Stimulated activated naive B cell treated with anti-CD40 and anti-IgM and Interleukin-4, amounts not matched to agents 10 μg/mL and 1 μg/mL and 100 μg/mL, for 72 hours (primary cell): ENCODE data around the gene WDR43.

Experiments used
- ATAC-seq, 2 donors: fragments of 150-1000 bp; cut with Tn5 transposase; replicated peaks; 2 replicates each; pipeline ENCODE4 v1.10.0; 2021; ENCODE audit warnings: moderate library complexity in 1 of 2
- DNase-seq: peaks from one replicate; pipeline ENCODE4 v3.0.0; 2021
- H3K27ac Mint-ChIP-seq: one replicate; pipeline ENCODE4 v1.8.0; 2022; ENCODE audit warnings: mild to moderate bottlenecking, mixed read lengths
- H3K27me3 Mint-ChIP-seq, 2 donors: one replicate each; pipeline ENCODE4 v1.8.0; 2022; ENCODE audit warnings: mixed read lengths in 2 of 2
- H3K36me3 Mint-ChIP-seq, 2 donors: one replicate each; pipeline ENCODE4 v1.8.0; 2022; ENCODE audit warnings: mixed read lengths in 2 of 2, mild to moderate bottlenecking in 1 of 2
- H3K4me1 Mint-ChIP-seq, 2 donors: one replicate each; pipeline ENCODE4 v1.8.0; 2022; ENCODE audit warnings: mixed read lengths in 2 of 2, mild to moderate bottlenecking in 1 of 2
- H3K4me3 Mint-ChIP-seq, 2 donors: one replicate each; pipeline ENCODE4 v1.8.0; 2022; ENCODE audit warnings: mild to moderate bottlenecking in 2 of 2, mixed read lengths in 2 of 2, moderate library complexity in 1 of 2
- H3K9me3 Mint-ChIP-seq, 2 donors: one replicate each; pipeline ENCODE4 v1.8.0; 2022; ENCODE audit warnings: mixed read lengths in 2 of 2, mild to moderate bottlenecking in 1 of 2

WDR43 gene

DNA sequence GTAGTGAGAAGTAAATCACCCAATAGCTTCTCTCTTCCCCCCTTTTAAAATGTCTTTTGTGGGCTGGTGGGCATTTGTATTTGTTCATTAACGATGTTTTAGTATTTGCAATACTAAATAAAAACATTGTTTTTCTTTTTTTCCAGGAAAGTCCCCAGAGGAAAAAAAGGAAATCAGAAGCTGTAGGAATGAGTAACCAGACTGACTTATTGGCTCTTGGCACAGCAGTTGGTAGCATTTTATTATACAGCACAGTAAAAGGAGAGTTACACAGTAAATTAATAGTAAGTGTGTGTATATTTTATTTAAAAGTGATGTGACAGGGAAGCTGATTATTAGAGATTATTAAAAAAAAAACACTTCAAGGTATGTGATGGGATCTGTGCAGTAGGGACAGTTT is 7.4 kb downstream of the WDR43 start:
- DNase-seq, result no peak
- ATAC-seq, result no peak
- H3K4me1 Mint-ChIP-seq, result peaks cover 30 to 58% of the 10 kb centered on the region in 2 donors
- no peak overlapping the region for H3K27ac Mint-ChIP-seq
- H3K4me3 Mint-ChIP-seq, result no peak overlapping the region
- H3K36me3 Mint-ChIP-seq, result peaks cover 25 to 47% of the 10 kb centered on the region in 2 donors
- no peaks in the 10 kb centered on the region for H3K27me3 Mint-ChIP-seq
- H3K9me3 Mint-ChIP-seq, result no peaks in the 10 kb centered on the region

- Mint-ChIP-seq H3K4me3 (no peak overlapping the region), H3K9me3 (no peaks in the 10 kb centered on the region), H3K4me1 (peaks cover 27 to 53% of the 10 kb centered on the region in 2 donors), H3K27me3 (no peaks in the 10 kb centered on the region), H3K36me3 (peaks cover 29 to 51% of the 10 kb centered on the region in 2 donors), H3K27ac (no peak overlapping the region)
- no peak for ATAC-seq
- DNase-seq, result no peak
These were observed 8.1 kb downstream of the WDR43 start for GRCh38 chr2:28902584-28902983.

GRCh38 chr2:28904295-28904694 is 9.8 kb downstream of the WDR43 start:
- no peak overlapping the region for H3K27ac Mint-ChIP-seq
- DNase-seq (no peak), ATAC-seq (no peak)
- no peaks in the 10 kb centered on the region for H3K27me3 Mint-ChIP-seq
- H3K4me3 Mint-ChIP-seq, result no peak overlapping the region
- H3K36me3 Mint-ChIP-seq, result peaks cover 39 to 61% of the 10 kb centered on the region in 2 donors
- H3K9me3 Mint-ChIP-seq, result no peaks in the 10 kb centered on the region
- H3K4me1 Mint-ChIP-seq, result peaks cover 19 to 37% of the 10 kb centered on the region in 2 donors

GRCh38 chr2:28904802-28905457 is 10.5 kb downstream of the WDR43 start:
- H3K27me3 Mint-ChIP-seq, result no peaks in the 10 kb centered on the region
- no peak overlapping the region for H3K27ac Mint-ChIP-seq
- no peak for DNase-seq
- H3K4me1 Mint-ChIP-seq, result peaks cover 22 to 41% of the 10 kb centered on the region in 2 donors
- no peaks in the 10 kb centered on the region for H3K9me3 Mint-ChIP-seq
- peaks cover 45 to 66% of the 10 kb centered on the region in 2 donors for H3K36me3 Mint-ChIP-seq
- no peak for ATAC-seq
- H3K4me3 Mint-ChIP-seq, result no peak overlapping the region

- peaks cover 48 to 70% of the 10 kb centered on the region in 2 donors for H3K36me3 Mint-ChIP-seq
- no peak overlapping the region for H3K4me3 Mint-ChIP-seq
- H3K9me3 Mint-ChIP-seq, result no peaks in the 10 kb centered on the region
- no peak overlapping the region for H3K27ac Mint-ChIP-seq
- no peaks in the 10 kb centered on the region for H3K27me3 Mint-ChIP-seq
- H3K4me1 Mint-ChIP-seq, result peaks cover 22 to 42% of the 10 kb centered on the region in 2 donors
- DNase-seq, result no peak
- ATAC-seq, result no peak
These were observed 11.1 kb downstream of the WDR43 start for GRCh38 chr2:28905533-28905932.

- no peaks in the 10 kb centered on the region for H3K9me3 Mint-ChIP-seq
- H3K27me3 Mint-ChIP-seq, result no peaks in the 10 kb centered on the region
- no peak for DNase-seq
- H3K36me3 Mint-ChIP-seq, result peaks cover 47 to 67% of the 10 kb centered on the region in 2 donors
- ATAC-seq, result no peak
- H3K4me1 Mint-ChIP-seq, result peaks cover 17 to 34% of the 10 kb centered on the region in 2 donors
- no peak overlapping the region for H3K27ac Mint-ChIP-seq
- H3K4me3 Mint-ChIP-seq, result no peak overlapping the region
These were observed 11.9 kb downstream of the WDR43 start for GRCh38 chr2:28906376-28906775.

- ATAC-seq (no peak), DNase-seq (no peak)
- H3K27me3 Mint-ChIP-seq, result no peaks in the 10 kb centered on the region
- peaks cover 52 to 68% of the 10 kb centered on the region in 2 donors for H3K36me3 Mint-ChIP-seq
- no peaks in the 10 kb centered on the region for H3K9me3 Mint-ChIP-seq
- peaks cover 15 to 30% of the 10 kb centered on the region in 2 donors for H3K4me1 Mint-ChIP-seq
- H3K4me3 Mint-ChIP-seq, result no peak overlapping the region
- H3K27ac Mint-ChIP-seq, result no peak overlapping the region
These were observed 12.4 kb downstream of the WDR43 start for GRCh38 chr2:28906821-28907220.

GRCh38 chr2:28908172-28908571 is 13.7 kb downstream of the WDR43 start:
- no peak overlapping the region for H3K4me3 Mint-ChIP-seq
- H3K36me3 Mint-ChIP-seq, result peaks cover 54 to 70% of the 10 kb centered on the region in 2 donors
- H3K9me3 Mint-ChIP-seq, result no peaks in the 10 kb centered on the region
- peaks cover 14 to 23% of the 10 kb centered on the region in 2 donors for H3K4me1 Mint-ChIP-seq
- peak overlapping the region; percentile 68 for H3K27ac Mint-ChIP-seq
- H3K27me3 Mint-ChIP-seq, result no peaks in the 10 kb centered on the region
- ATAC-seq (no peak), DNase-seq (no peak)

GRCh38 chr2:28909655-28910353 is 15.3 kb downstream of the WDR43 start:
- Mint-ChIP-seq H3K27ac (peak overlapping the region; percentile 66), H3K27me3 (no peaks in the 10 kb centered on the region), H3K4me1 (peaks cover 13 to 17% of the 10 kb centered on the region in 2 donors), H3K9me3 (no peaks in the 10 kb centered on the region), H3K36me3 (peaks cover 49 to 65% of the 10 kb centered on the region in 2 donors), H3K4me3 (no peak overlapping the region)
- ATAC-seq, result no peak
- no peak for DNase-seq

GRCh38 chr2:28915939-28916338 is 21.5 kb downstream of the WDR43 start:
- no peak overlapping the region for H3K4me3 Mint-ChIP-seq
- no peaks in the 10 kb centered on the region for H3K27me3 Mint-ChIP-seq
- H3K9me3 Mint-ChIP-seq, result no peaks in the 10 kb centered on the region
- DNase-seq, result no peak
- peaks cover 32 to 45% of the 10 kb centered on the region in 2 donors for H3K36me3 Mint-ChIP-seq
- no peak for ATAC-seq
- H3K4me1 Mint-ChIP-seq, result no peaks in the 10 kb centered on the region
- no peak overlapping the region for H3K27ac Mint-ChIP-seq

- no peak for ATAC-seq
- DNase-seq, result no peak
- H3K27ac Mint-ChIP-seq, result no peak overlapping the region
- H3K36me3 Mint-ChIP-seq, result peaks cover 35 to 70% of the 10 kb centered on the region in 2 donors
- no peaks in the 10 kb centered on the region for H3K27me3 Mint-ChIP-seq
- H3K4me3 Mint-ChIP-seq, result no peak overlapping the region
- H3K9me3 Mint-ChIP-seq, result no peaks in the 10 kb centered on the region
- no peaks in the 10 kb centered on the region for H3K4me1 Mint-ChIP-seq
These were observed 32.4 kb downstream of the WDR43 start for GRCh38 chr2:28926847-28927246.

DNA sequence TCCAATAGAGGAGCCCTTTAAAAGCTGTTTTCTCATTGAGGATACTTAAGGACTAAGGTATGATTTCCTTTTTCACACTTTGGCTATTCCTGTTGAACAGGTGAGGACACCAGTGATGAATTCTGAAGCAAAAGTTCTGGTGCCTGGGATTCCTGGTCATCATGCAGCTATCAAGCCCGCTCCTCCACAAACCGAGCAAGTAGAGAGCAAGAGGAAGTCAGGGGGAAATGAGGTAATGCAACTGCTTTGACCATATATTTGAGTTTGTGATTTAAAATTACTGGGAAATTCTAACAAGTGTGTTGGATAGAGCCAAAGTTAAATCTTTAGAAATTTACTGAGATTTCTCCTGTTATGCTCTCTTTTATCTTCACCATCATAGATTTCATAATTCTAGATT is 33.0 kb downstream of the WDR43 start:
- Mint-ChIP-seq H3K27ac (peak overlapping the region; percentile 77), H3K36me3 (peaks cover 34 to 66% of the 10 kb centered on the region in 2 donors), H3K27me3 (no peaks in the 10 kb centered on the region), H3K9me3 (no peaks in the 10 kb centered on the region), H3K4me3 (no peak overlapping the region), H3K4me1 (no peaks in the 10 kb centered on the region)
- no peak for ATAC-seq
- no peak for DNase-seq

DNA sequence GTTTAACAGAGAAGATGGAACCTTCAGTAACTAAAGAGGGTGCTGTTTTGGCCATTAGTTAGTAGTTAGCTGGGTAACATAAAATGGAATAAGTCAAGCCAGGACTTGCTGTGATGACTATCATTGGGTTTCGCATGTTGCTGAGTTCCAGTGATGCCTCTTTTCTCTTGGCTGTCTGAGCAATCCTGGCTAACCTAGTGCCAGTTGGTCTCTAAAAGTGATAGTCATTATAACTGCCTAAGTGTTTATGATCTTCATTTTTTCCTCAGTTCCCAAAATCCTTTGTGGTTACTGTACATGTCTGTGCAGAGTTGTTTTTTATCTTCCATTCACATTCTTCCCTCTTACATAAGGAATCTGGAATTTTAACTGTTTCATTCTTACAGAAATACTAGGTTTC is 33.4 kb downstream of the WDR43 start:
- Mint-ChIP-seq H3K9me3 (no peaks in the 10 kb centered on the region), H3K27ac (no peak overlapping the region), H3K4me3 (no peak overlapping the region), H3K27me3 (no peaks in the 10 kb centered on the region), H3K4me1 (no peaks in the 10 kb centered on the region), H3K36me3 (peaks cover 32 to 61% of the 10 kb centered on the region in 2 donors)
- DNase-seq (no peak), ATAC-seq (no peak)

- Mint-ChIP-seq H3K27ac (no peak overlapping the region), H3K9me3 (no peaks in the 10 kb centered on the region), H3K27me3 (no peaks in the 10 kb centered on the region), H3K36me3 (peaks cover 22 to 53% of the 10 kb centered on the region in 2 donors), H3K4me3 (no peak overlapping the region), H3K4me1 (no peaks in the 10 kb centered on the region)
- DNase-seq (no peak), ATAC-seq (no peak)
These were observed 35.1 kb downstream of the WDR43 start for GRCh38 chr2:28929581-28929980.

DNA sequence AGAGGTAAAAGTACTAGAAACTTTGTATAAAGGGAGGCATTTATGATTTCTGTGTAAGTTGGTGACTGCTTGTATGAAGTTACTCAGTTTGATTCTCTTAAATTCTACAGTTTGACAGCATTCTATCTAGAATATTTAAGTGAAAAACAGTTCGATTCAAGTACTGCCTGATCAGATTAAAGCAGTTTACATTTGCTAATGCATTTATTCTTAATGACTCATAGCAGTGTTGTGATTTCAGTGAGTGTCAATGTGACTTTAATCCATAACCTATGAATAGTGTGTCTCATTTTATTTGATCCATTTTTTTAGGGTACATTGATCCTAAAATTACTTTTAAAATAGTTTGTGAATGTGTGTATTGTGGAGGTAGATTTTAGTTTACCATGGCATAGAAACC is 35.7 kb downstream of the WDR43 start:
- DNase-seq, result no peak
- ATAC-seq, result no peak
- Mint-ChIP-seq H3K27me3 (no peaks in the 10 kb centered on the region), H3K27ac (no peak overlapping the region), H3K4me1 (no peaks in the 10 kb centered on the region), H3K36me3 (peaks cover 20 to 48% of the 10 kb centered on the region in 2 donors), H3K4me3 (no peak overlapping the region), H3K9me3 (no peaks in the 10 kb centered on the region)
